ENCODE data around the gene KLHL21.

DNA sequence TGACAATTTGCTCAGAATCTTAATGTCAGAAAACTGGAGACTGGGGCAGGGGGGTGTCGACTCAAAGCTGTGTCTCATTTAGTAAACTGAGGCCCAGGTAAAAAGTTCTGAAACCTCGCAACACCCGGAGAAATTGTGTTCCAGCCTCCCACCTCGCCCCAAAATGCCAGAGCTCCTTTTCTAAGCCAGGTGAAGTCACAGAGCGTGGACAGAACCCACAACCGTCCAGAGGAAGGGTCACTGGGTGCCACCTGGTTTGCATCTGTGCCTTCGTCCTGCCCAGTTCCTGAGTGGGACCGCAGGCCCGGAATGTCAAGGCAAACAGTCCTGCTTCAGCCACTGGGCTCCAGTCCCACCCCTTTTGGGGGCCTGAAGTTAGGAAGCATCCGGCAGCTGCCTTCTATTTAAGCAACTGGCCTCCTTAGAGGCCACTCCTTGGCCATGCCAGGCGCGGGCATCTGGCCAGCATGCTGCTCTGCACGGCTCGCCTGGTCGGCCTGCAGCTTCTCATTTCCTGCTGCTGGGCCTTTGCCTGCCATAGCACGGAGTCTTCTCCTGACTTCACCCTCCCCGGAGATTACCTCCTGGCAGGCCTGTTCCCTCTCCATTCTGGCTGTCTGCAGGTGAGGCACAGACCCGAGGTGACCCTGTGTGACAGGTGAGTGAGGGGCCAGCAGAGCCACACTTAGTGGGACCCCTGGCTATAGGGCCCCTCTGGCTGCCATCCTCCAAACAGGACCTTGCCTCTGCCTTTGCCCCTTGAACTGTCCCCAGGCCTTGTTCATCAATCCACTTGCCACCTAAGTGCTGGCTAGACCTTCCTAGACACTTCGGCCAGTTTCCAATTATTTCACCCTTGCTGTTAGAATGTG lies 47.5 kb downstream of the KLHL21 start, which contains the start of gene TAS1R1:
- TF ChIP-seq POLR2A (IDR thresholded peaks at IDR 0.05; ENCODE audit: low read depth, low read length) (no peak), TAF1 (IDR thresholded peaks at IDR 0.05; ENCODE audit: borderline replicate concordance, low read depth, low read length) (no peak)
